Endothelial cell of umbilical vein (primary cell): ENCODE measurements around the gene GLRA2.

Source experiments
- JUN ChIP-seq: IDR thresholded peaks from 2 replicates; pipeline ENCODE4 v1.6.1; 2011; ENCODE audit warnings: borderline replicate concordance, low read depth; ENCODE audit not compliant: insufficient read length, insufficient read depth
- POLR2A ChIP-seq: IDR thresholded peaks from 2 replicates; pipeline ENCODE4 v1.6.1; 2012; ENCODE audit warnings: low read depth, mild to moderate bottlenecking, control low read depth, low read length
- TF ChIP-seq, protein P1 (sequence below), 2 donors: IDR thresholded peaks; 1 replicate in 1 of 2; 2 replicates in 1 of 2; pipeline ENCODE4 v1.5.1; 2011; ENCODE audit warnings: low read length in 2 of 2, mild to moderate bottlenecking in 2 of 2, moderate library complexity in 2 of 2, control low read depth in 1 of 2, inconsistent platforms in 1 of 2, low read depth in 1 of 2; ENCODE audit not compliant: insufficient read depth in 1 of 2; ENCODE audit errors: extremely low read depth in 1 of 2

DNA sequence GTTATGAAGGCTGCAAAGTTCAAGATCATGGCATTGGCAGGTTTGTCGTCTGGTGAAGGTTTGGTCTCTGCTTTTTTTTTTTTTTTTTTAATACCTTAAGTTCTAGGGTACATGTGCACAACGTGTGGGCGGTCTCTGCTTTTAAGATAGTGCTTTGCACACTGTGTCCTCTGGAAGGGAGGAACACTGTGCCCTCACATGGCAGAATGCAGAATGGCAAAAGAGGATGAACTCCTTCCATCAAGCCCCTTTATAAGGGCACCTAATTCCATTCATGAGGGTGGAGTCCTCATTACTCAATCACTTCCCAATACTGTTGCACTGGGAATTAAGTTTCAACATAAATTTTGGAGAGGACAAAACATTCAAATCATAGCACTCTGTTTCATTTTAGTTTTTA is 101.4 kb downstream of the GLRA2 start:
- TF ChIP-seq POLR2A (no peak), JUN (no peak)
- TF ChIP-seq, protein P1, sequence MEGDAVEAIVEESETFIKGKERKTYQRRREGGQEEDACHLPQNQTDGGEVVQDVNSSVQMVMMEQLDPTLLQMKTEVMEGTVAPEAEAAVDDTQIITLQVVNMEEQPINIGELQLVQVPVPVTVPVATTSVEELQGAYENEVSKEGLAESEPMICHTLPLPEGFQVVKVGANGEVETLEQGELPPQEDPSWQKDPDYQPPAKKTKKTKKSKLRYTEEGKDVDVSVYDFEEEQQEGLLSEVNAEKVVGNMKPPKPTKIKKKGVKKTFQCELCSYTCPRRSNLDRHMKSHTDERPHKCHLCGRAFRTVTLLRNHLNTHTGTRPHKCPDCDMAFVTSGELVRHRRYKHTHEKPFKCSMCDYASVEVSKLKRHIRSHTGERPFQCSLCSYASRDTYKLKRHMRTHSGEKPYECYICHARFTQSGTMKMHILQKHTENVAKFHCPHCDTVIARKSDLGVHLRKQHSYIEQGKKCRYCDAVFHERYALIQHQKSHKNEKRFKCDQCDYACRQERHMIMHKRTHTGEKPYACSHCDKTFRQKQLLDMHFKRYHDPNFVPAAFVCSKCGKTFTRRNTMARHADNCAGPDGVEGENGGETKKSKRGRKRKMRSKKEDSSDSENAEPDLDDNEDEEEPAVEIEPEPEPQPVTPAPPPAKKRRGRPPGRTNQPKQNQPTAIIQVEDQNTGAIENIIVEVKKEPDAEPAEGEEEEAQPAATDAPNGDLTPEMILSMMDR (IDR thresholded peaks at IDR 0.05; ENCODE audit: extremely low read depth in 1 of 2, insufficient read depth in 1 of 2, low read depth in 1 of 2, low read length in 2 of 2): no peak
